Measurements from ENCODE around the gene NCKAP5.

DNA sequence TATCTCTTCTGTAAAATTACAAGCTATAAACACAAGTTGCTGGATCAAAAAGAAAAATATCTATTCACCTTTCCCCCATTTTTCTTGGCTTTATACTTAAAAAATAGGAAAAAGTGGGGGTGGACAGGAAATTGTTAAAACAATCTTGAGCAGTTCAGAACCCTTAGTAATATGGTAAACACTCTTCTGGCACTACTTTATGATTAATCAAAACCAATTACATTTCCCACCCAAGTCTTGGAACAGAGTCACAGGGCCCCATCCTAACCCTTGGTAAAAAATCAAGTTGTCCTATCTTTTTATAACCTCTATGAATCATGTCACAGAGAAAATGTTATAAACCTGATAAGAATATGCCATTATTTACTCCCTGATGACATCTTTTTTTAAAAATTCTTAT, 570.0 kb downstream of the NCKAP5 start:
- TF ChIP-seq SP1 (IDR thresholded peaks at IDR 0.05), result no peak
- TF ChIP-seq TARDBP (IDR thresholded peaks at IDR 0.05), result no peak
- no peak for TF ChIP-seq LEF1 (IDR thresholded peaks at IDR 0.05; ENCODE audit: borderline replicate concordance)
- TF ChIP-seq NFRKB (IDR thresholded peaks at IDR 0.05), result no peak
- no peak for TF ChIP-seq FOXA1 (IDR thresholded peaks at IDR 0.05)
- TF ChIP-seq L3MBTL2 (conservative IDR thresholded peaks at IDR 0.05), result no peak
- TF ChIP-seq, protein P1, sequence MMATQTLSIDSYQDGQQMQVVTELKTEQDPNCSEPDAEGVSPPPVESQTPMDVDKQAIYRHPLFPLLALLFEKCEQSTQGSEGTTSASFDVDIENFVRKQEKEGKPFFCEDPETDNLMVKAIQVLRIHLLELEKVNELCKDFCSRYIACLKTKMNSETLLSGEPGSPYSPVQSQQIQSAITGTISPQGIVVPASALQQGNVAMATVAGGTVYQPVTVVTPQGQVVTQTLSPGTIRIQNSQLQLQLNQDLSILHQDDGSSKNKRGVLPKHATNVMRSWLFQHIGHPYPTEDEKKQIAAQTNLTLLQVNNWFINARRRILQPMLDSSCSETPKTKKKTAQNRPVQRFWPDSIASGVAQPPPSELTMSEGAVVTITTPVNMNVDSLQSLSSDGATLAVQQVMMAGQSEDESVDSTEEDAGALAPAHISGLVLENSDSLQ (IDR thresholded peaks at IDR 0.05), result no peak

All from HEK293T (cell line).